ENCODE measurements around the gene HEMGN. TPM values are rescaled to one million over a fixed set of nuclear protein-coding genes. Genes with fewer than 3 reads are reported as not detected.

Gene HEMGN
- total RNA-seq, result 0.14 TPM
- long read RNA-seq, result 0 reads

DNA sequence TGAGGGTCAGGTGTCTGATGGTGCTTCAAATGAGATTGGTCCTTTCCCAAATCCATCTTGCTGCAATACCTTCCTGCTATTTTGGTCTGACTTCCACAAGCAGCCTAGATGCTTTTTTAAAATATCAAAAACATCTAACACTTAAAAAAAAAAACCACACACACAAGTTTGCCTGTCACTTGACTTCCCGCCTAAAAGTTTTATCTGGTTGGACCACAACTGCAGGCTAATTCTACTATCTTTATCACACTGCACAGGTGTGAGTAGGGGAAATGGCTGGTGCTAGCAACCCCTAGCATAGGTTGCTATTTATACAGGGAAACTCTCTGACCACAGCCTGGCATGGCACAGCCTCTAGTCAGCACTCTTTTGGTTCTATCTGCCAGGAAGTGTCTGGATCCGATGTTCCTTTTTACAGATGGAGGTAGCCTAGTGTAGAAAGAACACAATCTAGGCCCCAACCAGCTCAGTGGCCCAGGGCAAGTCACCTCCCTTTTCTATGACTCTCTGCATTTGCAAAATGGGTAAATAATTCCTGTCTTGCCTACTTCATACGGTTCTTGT, at the start of gene HEMGN:
Gene HEMGN (minus strand): TSS at position 92 of the 564 bp plus-strand sequence. CDS start 36 bp downstream, at position 56.
- TF ChIP-seq, protein P1, sequence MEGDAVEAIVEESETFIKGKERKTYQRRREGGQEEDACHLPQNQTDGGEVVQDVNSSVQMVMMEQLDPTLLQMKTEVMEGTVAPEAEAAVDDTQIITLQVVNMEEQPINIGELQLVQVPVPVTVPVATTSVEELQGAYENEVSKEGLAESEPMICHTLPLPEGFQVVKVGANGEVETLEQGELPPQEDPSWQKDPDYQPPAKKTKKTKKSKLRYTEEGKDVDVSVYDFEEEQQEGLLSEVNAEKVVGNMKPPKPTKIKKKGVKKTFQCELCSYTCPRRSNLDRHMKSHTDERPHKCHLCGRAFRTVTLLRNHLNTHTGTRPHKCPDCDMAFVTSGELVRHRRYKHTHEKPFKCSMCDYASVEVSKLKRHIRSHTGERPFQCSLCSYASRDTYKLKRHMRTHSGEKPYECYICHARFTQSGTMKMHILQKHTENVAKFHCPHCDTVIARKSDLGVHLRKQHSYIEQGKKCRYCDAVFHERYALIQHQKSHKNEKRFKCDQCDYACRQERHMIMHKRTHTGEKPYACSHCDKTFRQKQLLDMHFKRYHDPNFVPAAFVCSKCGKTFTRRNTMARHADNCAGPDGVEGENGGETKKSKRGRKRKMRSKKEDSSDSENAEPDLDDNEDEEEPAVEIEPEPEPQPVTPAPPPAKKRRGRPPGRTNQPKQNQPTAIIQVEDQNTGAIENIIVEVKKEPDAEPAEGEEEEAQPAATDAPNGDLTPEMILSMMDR (IDR thresholded peaks at IDR 0.05; ENCODE audit: borderline replicate concordance), result no peak
- H3K4me3 ChIP-seq, result no peak within 1 kb of the TSS
- intact Hi-C loops (cut with micrococcal nuclease), result no loop called here

DNA sequence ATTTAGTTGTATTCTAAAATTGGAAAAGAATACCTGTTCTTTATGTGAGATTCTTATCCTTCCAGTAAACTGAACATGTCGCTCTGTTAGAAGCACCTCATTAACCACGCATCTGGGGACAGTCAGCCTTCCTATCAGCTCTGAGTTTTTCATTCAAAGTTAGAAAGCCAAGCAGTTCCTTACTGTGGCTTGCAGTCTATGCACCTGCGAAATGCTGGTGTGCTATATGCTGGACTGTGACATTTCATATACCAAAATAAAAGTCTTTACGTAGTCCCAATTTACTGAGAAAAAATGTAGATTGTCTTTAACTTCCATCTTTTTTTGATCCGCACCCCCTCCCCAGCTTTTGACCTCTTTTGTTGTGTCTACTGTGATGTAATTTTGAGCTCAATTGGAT, 49.5 kb upstream of the HEMGN start:
- Histone ChIP-seq H3K36me3 (no peaks in the 10 kb centered on the region), H3K27me3 (ENCODE audit: low read depth) (no peaks in the 10 kb centered on the region), H3K4me3 (no peak overlapping the region), H3K4me1 (peaks cover 84% of the 10 kb centered on the region), H3K27ac (replicated peaks) (no peak overlapping the region), H3K9me3 (replicated peaks) (no peaks in the 10 kb centered on the region)
- intact Hi-C loops (cut with micrococcal nuclease), result loop anchor here (10.0 kb wide), 1 partner anchor 47 kb away; no protein-coding TSS in a partner anchor
- DNase-seq, result no peak
- TF ChIP-seq, protein P1 (IDR thresholded peaks at IDR 0.05; ENCODE audit: borderline replicate concordance), result no peak

More for the DNA sequence above, at the start of gene HEMGN:
- Histone ChIP-seq H3K27ac (replicated peaks) (no peak within 1 kb of the TSS), H3K27me3 (ENCODE audit: low read depth) (peaks cover 71% of the 10 kb centered on the region), H3K9me3 (replicated peaks) (no peaks in the 10 kb centered on the region), H3K36me3 (no peaks in the 10 kb centered on the region), H3K4me1 (no peaks in the 10 kb centered on the region)
- no peak for DNase-seq

- Histone ChIP-seq H3K27ac (replicated peaks) (peak overlapping the region; percentile 99), H3K4me1 (peaks cover 88% of the 10 kb centered on the region), H3K27me3 (ENCODE audit: low read depth) (no peaks in the 10 kb centered on the region), H3K4me3 (peak overlapping the region; percentile 80), H3K36me3 (no peaks in the 10 kb centered on the region), H3K9me3 (replicated peaks) (no peaks in the 10 kb centered on the region)
- TF ChIP-seq, protein P1 (IDR thresholded peaks at IDR 0.05; ENCODE audit: borderline replicate concordance), result no peak
- intact Hi-C loops (cut with micrococcal nuclease), result loop anchor here (10.0 kb wide), 1 partner anchor 50 kb away; no protein-coding TSS in a partner anchor
- DNase-seq, result no peak
These were observed 47.3 kb upstream of the HEMGN start for GRCh38 chr9:97985058-97985861.

DNA sequence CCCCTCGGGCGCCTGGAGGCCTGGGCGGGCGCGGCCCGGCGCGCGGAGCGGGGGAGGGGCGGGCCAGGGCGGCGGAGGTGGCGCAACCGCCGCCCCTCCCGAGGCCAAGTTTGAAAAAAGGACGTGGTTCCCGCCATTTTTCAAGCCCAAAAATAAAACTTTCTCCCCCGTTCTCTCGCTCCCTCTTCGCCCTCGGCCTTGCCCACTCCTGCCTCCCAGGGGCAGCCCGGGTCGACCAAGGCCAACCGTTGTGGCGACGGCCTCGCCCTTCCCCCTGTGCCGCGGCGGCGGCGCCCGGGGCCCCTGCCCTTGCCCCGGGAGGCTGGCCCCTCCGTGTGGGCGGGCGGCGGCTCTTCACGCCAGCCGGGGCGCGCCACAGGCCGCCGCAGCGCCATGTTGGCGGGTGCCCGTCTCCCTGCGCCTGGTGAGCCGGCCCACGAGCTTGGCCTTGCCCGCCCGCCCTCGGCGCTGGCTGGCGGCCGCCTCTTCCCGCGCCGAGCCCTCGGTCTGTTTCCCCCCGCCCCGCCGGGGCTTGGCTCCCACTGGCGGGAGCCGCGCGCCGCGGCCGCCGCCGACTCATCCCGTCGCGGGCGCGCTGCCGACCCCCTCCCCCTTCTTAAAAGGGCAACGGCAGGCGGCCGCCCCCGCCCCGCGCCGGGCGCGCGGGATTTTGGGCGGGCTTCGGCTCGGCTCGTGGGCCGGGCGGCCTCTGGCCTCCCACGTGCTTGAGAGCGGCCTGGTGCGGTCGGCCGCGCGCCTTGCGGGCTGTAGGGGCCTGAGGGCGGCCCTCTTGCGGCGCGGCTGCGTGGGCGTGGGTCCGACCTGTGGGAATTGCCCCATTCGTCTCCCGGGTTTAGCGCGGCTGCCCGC, 46.5 kb upstream of the HEMGN start:
- intact Hi-C loops (cut with micrococcal nuclease), result loop anchor here (10.0 kb wide), 1 partner anchor 50 kb away; no protein-coding TSS in a partner anchor
- Histone ChIP-seq H3K4me3 (peak overlapping the region; percentile 80), H3K9me3 (replicated peaks) (no peaks in the 10 kb centered on the region), H3K4me1 (peaks cover 80% of the 10 kb centered on the region), H3K27ac (replicated peaks) (peak overlapping the region; percentile 99), H3K36me3 (no peaks in the 10 kb centered on the region), H3K27me3 (ENCODE audit: low read depth) (no peaks in the 10 kb centered on the region)
- TF ChIP-seq, protein P1 (IDR thresholded peaks at IDR 0.05; ENCODE audit: borderline replicate concordance), result no peak
- peak; percentile 88 for DNase-seq

GRCh38 chr9:97983589-97984187, 45.7 kb upstream of the HEMGN start:
- peak overlapping the region; percentile 80 for H3K4me3 ChIP-seq
- H3K4me1 ChIP-seq, result peaks cover 73% of the 10 kb centered on the region
- intact Hi-C loops (cut with micrococcal nuclease), result loop anchor here (10.0 kb wide), 1 partner anchor 51 kb away; no protein-coding TSS in a partner anchor
- peak; percentile 64 for DNase-seq
- TF ChIP-seq, protein P1 (IDR thresholded peaks at IDR 0.05; ENCODE audit: borderline replicate concordance), result no peak
- no peaks in the 10 kb centered on the region for H3K27me3 ChIP-seq (ENCODE audit: low read depth)
- H3K36me3 ChIP-seq, result no peaks in the 10 kb centered on the region
- H3K9me3 ChIP-seq (replicated peaks), result no peaks in the 10 kb centered on the region
- peak overlapping the region; percentile 99 for H3K27ac ChIP-seq (replicated peaks)
